Stromal cell of bone marrow (primary cell): ENCODE measurements around the gene MACO1.
"Not testable (repeated sequence)": the region's sequence is repeated elsewhere in the genome, so short reads cannot be mapped to it uniquely, and the experiment has no call there.

ENCODE experiments used
- DNase-seq: peaks from one replicate; pipeline ENCODE4 v3.0.0-alpha.2; 2012; ENCODE audit warnings: low read depth

Gene MACO1

DNA sequence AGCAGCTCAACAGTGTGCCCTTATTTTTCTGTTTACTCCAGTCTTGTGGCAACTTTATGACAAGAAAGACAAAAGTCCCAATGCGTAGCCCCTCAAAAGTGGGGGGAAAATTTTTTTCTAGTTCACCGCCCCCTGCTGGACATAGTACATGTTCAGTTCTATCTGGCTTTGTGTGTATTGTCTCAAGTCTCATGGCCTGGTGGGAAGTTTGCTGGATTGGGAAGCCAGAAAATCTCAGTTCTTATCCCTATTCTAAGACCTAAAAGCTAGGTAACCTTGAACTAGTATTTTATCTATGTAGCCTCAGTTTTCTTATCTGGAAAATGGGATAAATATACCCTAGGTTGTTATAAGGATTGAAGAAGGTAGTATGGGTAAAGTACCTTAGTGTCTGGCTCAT lies 56.9 kb downstream of the MACO1 start:
- no peak for DNase-seq

DNA sequence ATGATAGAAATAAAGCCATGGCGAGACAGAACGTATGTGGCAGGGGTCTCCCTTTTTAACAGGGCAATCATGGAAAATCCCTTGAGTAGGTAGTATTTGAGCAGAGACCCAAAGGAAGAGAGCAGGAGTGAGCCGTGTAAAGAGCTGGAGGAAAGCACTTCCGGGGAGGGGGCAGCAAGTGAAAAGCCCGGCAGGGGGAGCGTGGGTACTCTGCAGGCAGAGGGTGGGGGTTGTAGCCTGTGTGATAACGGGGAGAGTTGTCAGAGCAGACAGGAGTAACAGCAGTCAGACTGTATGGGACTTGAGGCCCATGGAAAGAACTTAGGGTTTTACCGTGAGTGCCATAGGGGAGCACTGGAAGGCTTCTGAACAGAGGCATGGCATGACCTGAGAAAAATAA lies 61.6 kb downstream of the MACO1 start:
- DNase-seq = no peak

DNA sequence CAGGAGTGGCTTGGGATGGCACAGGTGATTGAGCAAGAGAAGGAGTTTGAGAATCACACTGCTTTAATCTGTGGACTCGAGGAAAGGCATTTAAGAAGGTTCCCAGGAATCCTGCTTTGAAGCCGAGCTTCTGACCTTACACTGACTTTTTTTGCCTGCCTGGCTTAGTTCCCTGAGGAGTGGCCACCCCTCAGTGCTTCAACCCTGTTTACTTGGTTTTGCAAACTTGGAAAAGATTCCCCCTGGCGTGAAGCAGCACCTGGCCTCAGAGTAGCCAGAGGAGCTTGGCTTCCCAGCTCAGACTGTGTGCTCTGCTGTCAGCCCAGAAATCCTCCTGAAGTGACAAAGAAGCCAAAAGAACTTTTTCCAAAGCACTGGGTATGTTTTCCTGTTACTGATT lies 64.3 kb downstream of the MACO1 start:
- DNase-seq = no peak

DNA sequence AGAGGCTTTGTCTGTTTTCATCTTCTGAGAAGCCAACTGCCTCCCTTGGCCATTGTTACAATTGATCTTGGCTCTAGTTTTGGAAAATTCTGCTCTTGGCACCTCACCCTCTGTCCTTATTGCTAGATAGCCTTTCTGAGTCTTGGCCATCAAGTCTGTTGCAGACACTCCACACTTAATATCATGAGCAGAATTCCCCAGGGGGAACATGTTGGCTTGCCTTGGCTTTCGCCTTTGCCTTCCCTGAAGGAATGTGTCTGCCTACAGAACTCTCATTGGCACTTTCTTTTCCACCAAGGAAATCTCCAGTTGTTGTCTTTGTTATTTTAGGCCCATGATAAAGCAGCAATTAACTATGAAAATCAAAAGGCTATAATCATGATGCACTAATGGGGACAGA lies 70.0 kb downstream of the MACO1 start:
- DNase-seq = peak; percentile 45

DNA sequence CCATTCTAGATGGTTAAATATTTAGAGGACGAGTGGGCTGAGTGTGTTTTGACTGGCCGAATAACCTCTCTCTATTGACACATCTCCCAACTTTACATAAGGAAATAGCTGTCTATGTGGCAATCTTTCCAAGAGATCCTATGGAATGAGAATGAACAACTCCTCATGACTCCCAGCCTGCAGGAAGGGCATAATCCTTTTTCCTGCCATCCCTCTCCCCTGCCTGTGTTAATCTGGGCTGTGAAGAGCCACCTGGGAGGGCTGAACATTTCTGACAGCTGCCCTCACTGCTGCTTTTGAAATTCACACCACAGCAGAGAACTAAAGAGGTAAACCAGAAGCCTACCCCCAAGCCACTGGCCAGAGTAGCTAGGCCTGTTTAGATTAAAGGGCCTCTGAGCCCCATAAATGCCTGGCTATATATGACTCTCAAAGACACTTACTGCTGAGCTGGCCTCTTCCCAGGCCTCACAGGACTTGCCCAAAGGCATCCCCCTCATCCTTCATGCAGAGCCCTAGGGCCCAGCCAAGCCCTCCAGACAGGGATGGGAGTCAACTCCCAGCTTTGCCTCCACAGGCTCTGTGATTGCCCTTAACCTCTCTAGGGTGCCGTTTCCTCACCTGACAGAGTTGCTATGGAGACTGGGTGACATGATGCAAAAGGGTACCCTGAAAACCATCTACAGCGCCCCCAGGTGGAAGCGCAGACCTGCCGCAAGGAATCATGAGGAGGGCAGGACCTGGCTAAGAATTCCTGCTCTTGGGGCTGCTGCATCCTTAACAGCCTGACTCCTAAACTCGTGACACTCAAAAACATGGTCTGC lies 70.8 kb downstream of the MACO1 start:
- DNase-seq = peak; percentile 35

DNA sequence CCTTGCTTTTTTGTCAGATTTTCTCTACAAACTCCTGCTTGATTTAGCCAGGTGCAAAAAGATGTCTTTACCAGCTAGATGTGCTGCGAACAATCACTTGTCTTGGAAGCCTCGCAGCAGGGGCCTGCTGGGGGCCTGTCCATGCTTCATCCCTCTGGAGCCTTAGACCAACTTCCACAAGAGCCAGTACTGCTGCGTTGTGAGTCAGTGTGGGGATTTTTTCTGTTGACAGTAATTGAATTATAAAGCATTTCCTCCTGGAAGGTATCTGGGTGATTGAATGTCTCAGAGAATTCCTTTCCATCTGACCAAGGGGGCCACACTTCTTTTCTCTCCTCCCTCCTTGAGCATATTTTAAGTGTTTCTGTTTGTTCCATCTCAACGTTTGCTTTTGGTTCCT lies 72.3 kb downstream of the MACO1 start:
- no peak for DNase-seq

DNA sequence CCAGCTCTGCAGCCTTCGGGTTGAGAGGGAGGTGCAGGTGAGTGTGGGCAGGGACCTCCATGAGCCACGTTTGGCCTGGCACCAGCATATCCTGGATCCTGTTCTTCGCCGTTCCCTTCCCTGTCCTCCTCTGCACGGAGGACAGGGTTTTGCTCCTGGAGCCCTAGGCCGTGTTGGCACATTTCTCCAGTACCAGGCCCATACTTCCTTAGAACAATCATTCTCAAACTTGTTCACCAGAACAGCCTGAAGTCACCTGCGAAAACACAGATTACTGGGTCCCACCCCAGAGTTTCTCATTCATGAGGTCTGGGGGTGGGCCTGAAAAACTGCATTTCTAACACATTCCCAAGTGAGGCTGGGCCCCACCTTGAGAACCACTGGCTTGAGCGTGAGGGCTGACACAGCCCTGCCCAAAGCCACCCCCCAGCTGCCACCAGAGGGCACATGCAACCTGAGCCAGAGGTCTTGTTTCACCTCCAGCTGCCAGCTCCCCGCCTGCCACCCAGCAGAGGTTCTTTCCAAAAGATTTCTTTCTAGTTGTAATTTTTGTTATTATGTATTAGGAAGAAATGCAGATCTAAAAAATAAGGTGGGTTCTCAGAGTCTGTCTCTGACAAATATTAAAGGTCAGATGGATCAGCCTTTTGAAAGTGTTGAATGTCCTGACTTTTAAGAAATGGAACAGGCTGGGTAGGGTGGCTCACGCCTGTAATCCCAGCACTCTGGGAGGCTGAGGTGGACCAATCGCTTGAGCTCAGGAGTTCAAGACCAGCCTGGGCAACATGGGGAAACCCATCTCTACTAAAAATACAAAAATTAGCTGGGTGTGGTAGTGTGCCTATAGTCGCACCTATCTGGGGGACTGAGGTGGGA lies 73.1 kb downstream of the MACO1 start:
- no peak for DNase-seq

DNA sequence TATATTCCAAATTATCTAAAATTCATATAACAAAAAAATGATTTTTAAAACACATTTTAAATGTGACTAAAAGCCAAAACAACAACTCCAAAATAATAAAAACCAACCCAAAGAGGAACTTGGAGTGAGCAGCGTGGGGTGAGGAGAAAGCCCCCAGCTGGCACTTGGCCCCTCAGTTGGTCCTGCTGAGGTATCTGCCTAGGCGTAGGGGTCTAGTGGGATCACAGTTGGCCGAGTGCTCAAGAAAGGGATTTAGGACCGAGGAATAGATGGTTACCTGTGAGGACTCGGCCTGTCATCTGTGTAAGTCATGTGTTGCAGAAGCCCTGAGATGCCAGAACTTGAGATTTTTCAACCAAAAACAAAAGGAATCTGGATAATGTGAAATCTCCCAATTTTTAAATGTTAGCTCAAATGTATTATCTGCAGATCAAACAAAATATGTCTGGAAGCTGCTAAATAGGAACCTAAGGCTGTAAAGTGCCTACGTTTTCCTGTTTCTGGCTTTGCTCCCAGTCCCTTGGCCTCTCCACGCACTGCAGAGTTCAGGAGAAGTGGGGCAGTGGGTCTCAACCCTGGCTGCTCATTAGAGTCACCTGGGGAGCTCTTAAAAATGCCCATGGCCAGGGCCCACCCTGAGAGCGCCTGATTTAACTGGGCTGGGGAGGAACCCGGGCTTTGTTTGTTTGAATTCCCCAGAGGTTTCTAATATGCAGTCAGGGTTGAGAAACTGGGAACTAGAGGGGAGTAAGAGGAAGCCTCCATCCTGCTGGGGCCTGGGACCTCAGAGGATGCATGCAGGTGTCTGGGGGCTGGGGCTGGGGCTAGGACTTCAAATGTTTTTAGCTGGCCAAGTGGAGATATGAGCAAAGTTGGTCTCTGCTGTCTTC lies 74.3 kb downstream of the MACO1 start:
- DNase-seq = no peak

DNA sequence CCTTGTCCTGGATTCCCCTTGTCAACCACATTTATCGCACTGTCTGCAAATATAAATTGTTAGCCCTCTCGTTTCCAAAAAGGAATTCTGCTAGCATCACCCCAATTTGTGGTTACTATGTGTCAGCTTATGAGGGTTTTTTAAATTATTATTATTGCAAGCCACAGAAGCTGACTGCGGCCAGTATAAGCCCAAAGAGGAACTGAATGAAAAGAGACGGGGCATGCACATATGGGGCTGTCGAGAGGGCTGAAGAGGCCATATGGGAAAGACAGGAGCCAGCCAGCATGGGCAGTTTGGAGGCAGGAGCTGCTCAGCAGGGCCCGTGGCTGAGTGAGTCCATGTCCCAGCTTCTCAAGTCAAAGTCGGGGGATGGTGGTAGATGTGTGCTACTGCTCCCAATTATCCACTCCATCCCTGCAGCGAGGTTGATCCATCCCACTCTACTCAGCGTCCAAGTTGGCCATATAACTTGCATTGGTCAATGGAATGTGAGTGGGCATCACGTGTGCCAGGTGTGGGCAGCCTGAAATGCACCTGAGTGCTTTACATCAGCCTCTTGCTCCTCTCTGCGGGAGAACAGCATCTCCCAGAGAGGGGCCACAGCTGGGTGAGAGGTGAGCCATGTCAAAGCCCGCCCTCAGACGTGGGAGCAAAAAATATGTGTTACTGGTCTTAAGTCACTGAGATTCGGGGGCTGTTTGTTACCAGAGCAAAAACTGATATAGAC lies 75.1 kb downstream of the MACO1 start:
- DNase-seq = no peak

DNA sequence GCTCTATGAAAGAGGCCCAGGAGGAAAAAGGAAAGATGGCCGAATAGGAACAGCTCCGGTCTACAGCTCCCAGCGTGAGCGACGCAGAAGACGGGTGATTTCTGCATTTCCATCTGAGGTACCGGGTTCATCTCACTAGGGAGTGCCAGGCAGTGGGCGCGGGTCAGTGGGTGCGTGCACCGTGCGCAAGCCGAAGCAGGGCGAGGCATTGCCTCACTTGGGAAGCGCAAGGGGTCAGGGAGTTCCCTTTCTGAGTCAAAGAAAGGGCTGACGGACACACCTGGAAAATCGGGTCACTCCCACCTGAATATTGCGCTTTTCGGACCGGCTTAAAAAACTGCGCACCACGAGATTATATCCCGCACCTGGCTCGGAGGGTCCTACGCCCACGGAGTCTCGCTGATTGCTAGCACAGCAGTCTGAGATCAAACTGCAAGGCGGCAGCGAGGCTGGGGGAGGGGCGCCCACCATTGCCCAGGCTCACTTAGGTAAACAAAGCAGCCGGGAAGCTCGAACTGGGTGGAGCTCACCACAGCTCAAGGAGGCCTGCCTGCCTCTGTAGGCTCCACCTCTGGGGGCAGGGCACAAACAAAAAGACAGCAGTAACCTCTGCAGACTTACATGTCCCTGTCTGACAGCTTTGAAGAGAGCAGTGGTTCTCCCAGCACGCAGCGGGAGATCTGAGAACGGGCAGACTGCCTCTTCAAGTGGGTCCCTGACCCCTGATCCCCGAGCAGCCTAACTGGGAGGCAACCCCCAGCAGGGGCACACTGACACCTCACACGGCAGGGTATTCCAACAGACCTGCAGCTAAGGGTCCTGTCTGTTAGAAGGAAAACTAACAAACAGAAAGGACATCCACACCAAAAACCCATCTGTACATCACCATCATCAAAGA lies 76.1 kb downstream of the MACO1 start:
- not testable (repeated sequence) for DNase-seq

DNA sequence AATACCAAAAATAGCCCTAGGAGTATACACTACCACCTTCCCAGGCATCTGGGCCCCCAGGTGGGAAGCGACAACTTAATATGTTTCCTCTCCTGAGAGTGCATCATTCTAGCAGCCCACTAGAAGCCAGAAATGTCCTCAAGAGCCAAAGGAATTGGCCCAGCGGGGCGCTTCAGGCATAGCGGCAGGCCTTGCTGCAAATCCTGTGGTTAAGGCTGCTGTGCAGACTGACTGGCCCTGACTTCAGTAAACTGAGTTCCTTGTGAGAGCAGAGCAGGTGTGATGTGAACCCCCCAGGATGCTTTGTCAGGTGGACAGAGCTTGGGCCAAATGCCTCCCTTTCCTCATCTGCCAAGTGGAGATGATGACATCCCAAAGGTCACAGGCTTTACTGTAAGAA lies 83.0 kb downstream of the MACO1 start:
- no peak for DNase-seq

DNA sequence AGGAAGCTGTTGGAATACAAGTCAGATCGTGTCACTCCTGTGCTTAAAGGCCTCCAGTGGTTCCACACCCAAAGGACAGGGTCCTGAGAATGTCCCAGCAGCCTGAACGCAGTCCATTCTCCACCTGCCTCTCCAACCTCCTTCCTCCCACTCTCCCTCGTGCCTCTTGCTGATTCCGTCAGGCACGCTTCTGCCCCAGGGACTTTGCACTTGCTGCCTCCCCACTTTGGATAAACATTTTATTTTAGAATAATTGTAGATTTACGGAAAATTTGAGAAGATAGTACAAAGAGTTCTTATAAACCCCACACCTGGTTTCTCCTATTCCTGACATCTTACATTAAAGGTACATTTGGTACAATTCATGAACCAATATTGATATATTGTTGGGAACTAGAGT lies 84.3 kb downstream of the MACO1 start:
- no peak for DNase-seq

DNA sequence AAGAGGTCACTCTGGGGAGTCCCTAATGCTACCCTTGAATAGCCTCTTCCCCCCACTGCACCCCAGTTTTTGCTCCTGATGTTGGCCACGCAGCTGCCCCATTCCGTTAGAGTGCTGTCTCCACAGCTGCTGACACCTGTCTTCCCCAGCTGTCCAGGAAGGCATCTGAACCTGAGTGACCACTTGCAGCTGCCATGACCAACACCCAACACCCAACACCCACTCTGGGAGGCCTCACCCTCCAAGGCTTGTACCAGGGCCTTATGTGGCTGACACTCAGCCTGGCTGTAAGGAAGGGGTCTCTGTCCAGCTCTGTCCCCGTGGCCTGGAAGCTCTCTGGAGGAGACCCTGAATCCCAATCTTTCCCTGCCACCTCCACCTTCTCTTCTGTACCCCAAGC lies 86.0 kb downstream of the MACO1 start:
- DNase-seq = no peak

DNA sequence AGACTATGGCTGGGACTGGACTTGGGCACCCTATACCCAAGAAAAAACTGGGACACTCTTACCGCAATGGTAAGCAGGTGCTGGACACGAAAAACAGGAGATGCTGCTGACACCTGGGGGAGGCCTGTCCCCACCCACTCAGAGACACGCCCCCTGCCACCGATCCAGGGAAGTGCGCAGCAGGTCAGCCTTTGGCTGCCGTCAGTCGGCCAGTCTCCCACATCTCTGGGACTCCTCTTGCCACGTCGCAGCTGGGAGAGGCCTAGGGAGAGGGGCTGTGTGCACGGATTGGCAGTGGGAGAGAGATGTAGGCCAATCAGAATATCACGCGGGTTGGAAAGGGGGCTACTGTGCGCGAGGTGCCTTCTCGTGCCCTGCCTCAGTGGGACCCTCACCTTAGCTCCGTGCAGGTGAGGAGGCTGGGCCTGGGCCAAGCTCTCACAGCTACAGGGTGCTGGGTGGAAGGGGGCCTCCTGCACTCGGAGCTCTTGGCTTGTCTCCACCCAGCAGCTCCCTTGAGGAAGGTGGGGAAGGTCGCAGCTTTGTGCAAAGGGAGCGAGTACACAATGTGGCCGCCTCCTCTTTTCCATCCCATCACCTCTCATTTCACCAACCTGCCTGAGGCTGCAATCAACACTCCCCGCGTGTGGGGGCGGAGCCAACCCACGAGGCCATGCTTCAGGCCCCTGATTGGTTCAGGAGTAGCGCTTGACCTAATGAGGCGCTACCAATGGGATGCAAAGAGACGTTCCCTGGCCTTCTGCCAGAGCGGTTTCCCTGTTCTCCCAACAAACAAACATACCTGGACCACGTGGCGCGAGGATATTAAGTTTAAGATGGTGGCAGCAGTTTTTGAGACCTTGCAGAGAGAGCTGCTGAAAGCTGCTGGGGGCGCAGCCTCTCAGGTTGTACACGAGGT lies 87.0 kb downstream of the MACO1 start:
- DNase-seq = no peak

DNA sequence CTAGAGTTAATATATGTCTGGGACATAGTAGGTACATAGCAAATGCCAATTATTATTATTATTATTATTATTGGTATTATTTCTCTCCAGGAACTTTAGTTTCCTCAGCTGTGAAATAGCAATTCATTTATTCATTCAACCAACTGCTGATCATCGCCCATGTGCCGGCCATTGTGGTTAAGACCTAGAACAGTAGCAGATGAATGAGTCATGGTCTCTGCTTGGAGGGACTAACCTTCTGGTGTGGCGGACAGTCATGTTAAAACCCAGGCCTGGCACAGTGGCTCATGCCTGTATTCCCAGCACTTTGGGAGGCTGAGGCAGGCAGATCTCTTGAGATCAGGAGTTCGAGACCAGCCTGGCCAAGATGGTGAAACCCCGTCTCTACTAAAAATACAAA lies 88.9 kb downstream of the MACO1 start:
- DNase-seq = peak; percentile 54

DNA sequence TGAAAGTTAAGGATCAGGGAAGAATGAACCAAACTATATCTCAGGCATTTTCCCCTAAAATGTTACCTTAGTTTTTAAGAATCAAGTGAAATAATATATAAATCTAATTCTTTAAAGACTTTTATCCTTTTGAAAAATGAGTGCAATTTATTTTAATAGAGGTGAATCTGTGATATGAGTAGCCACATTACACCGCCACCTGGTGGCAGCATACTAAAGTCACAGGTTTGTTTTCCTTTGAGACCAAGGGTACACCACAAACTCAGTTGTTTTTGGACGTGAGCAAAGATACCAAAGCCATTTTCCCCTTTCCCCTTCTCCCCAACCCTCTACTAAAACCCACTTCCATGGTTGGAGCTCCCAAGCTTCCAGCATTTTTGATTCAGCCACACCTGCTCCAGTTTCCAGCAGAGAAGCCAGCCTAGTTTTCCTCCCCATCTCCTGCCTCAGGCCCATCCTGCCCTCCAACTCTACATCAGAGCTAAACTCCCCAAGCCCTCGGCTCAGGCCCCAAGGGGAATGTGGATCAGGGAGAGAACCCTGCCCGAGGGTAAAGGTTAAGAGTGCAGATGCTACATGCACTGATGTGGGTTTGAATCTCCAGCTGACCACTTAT lies 89.9 kb downstream of the MACO1 start:
- no peak for DNase-seq

DNA sequence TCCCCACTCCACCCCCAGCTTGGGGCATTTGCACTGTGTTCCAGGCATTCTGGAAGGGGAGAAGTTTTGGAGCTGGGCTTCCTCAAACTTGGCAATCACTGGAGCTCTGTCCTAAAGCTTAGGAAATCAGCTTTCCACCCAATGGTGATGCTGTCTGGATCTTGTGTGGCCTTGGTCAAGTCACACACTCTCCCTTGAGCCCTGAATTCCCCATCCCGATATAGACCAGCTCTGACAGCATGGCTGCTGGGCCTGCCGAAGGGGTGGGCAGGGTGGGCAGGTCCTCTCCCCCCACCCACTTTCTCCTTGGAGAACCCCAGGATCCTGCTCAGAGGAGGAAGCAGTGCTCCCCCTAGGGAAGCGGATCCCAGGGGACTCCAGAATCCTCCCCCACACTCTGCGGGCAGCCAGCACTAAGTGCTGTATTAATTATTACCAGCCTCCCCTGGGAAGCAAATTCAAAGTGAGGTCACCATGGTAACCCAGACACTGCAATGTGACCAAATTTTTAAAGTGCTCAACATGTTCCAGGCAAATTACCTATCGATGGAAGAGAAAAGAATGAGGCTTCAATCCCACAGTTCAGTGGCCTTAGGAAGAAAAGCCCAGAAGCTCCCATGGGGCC lies 91.4 kb downstream of the MACO1 start:
- DNase-seq = no peak

DNA sequence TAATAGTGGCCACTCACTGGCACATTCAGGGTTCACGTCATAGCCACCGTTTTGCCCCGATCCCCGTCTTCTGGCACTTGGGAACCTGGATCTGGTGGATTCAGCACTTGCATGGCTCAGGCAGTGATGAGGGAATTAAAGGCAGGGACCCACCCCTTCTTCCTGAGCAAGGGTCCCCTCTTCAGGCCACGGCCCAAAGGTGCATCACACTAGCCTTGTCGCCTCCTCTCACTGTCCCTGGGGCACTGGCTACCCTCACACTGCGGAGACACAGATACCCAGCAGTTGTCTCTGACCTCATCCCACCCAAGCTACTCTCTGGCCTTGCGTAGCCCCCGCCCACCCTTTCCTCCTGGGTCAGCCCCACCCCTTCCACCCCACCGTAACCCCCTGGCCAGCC lies 92.8 kb downstream of the MACO1 start:
- no peak for DNase-seq
